GM12873 (cell line): ENCODE measurements around the gene LTBP1.

Source experiments
- TF ChIP-seq, protein P1 (sequence below): IDR thresholded peaks from 2 replicates; pipeline ENCODE4 v1.5.1; 2012; ENCODE audit warnings: low read depth, mild to moderate bottlenecking, moderate library complexity, low read length, control low read depth; ENCODE audit not compliant: insufficient read depth; ENCODE audit errors: missing control alignments

Gene LTBP1

DNA sequence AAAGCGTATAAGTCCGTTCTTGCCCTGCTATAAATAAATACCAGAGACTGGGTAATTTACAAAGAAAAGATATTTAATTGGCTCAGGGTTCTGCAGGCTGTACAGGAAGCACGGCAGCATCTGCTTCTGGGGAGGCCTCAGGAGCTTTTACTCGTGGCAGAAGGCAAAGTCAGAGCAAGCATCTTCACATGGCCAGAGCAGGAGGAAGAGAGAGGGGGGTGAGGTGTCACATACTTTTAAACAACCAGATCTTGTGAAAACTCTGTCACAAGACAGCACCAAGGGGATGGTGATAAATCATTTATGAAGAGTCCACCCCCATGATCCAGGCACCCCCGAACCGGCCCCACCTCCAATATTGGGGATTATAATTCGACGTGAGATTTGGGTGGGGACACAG is 130.6 kb downstream of the LTBP1 start:
- TF ChIP-seq, protein P1, sequence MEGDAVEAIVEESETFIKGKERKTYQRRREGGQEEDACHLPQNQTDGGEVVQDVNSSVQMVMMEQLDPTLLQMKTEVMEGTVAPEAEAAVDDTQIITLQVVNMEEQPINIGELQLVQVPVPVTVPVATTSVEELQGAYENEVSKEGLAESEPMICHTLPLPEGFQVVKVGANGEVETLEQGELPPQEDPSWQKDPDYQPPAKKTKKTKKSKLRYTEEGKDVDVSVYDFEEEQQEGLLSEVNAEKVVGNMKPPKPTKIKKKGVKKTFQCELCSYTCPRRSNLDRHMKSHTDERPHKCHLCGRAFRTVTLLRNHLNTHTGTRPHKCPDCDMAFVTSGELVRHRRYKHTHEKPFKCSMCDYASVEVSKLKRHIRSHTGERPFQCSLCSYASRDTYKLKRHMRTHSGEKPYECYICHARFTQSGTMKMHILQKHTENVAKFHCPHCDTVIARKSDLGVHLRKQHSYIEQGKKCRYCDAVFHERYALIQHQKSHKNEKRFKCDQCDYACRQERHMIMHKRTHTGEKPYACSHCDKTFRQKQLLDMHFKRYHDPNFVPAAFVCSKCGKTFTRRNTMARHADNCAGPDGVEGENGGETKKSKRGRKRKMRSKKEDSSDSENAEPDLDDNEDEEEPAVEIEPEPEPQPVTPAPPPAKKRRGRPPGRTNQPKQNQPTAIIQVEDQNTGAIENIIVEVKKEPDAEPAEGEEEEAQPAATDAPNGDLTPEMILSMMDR = no peak

DNA sequence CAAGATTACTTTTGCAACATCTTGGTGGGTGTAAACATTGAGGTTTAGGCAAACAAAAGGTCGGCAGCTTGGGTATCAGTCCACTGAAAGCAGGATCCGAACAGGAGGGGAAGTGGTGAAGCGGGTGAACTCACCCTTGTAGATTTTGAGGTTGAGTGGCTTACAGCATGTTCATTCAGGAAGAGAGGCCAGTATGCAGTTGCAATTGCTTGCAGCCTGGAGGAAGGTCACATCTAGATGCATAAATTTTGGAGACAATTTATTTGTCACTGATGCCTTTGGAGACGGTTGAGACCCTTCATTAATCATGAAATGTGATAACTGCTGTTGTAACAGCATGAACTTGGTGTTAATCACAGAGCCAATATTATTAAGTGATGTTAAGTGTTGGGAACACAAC is 131.1 kb downstream of the LTBP1 start:
- TF ChIP-seq, protein P1 = no peak

DNA sequence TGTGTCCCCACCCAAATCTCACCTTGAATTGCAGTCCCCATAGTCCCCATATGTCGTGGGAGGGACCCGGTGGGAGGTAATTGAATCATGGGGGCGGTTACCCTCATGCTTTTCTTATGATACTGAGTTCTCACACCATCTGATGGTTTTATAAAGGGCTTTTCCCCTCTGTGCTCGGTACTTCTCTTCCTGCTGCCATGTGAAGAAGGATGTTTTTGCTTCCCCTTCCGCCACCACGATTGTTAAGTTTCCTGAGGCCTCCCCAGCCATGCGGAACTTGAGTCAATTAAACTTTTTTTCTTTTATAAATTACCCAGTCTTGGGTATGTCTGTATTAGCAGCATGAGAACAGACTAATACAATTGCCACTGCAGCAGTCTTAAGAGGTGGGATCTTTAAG is 134.9 kb downstream of the LTBP1 start:
- TF ChIP-seq, protein P1 = no peak

DNA sequence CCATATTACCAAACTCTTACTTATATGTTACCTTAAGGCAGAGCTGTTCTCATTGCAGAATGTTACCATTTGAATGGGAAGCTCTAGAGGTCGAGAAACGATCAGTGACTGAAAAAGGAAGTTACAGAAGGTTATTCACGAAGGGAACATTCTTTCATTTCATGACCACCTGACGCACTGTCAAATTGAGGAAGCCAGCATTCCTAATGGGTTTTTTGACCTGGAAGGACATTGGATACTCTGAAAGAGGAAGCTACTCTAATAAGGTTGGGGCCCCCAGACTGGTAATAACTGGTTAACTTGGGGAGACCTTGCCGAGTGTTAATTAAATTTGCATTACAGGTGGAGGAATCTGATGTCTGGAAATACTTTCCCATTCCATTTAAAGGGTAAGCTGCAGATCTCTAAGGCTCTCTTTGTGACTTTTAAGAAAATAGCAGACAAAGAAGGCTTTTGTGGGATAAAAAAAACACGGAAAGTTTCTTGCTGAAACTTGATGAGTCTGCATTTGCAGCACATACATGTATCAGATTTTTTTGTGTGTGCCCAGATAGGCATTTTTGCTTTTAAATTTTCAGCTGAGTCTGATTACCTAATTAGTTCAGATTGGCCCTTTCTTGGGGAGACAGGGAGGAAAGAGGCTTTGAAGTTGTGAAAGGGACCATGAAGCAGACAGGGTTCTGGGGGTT is 137.1 kb downstream of the LTBP1 start:
- TF ChIP-seq, protein P1 = no peak

DNA sequence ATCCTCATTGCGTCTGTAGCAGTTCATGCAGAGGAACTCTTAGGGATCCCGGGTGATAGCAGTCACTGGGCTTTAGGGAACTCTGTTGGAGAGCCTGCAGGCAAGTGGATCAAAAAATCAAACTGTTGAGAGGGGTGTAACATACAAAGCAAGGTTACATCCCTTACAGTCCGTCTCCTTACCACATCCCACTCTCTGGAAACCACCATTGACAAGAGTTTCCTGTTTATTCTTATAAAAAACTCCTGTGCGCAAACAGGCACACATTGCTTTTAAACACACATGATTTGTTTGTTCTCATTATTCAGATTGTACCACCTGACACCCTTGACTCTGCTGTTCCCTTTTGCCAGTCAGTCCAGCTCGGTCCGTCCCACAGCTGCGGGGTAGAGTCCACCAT is 137.7 kb downstream of the LTBP1 start:
- TF ChIP-seq, protein P1 = no peak

DNA sequence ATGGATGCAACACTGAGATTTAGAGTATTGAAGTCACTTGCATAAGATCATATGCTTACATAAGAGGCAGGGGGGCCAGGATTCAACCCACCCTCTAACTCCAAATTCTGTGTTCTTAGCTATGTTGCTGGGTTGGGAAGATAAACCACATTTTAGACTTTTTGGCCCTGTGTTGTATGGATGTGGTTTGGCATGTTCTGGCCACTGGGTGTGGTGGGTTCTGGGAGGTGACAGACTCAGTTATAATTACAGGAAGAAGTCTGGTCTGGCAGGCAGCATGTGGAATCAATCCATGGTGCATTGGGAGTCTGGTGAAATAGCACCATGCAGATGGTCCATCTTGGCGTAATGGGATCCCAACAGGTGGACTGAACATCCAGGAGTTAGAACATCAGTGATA is 138.9 kb downstream of the LTBP1 start:
- TF ChIP-seq, protein P1 = no peak

DNA sequence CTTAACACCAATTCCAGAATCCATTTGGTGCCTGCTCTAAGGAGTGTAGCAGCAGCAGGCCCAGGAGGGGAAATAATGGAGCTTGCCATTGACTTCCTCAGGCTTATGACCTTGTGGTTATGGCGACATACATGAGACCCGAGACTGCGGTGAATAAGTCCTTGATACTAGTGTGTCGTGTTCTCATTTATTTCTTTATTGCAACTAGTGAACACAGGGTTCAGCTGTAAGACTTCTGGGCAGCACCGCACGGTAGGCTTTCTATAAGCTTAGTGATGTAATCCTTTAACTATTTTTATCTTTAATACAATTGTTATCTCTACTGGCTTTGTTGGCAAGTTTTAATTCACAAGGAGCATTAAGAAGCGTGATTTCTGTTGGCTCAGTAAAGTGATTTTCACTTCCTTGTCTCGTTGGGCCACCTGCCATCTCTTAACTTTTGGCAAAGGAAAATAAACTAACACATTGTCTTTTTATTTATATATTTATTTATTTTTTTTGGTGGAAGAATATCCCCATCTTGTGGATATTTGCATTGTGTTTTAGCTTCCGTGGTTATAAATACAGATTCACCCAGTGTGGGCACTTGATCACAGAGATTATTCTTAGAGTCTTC is 139.8 kb downstream of the LTBP1 start:
- TF ChIP-seq, protein P1 = no peak
